Measurements from ENCODE around the gene SNPH.

- no peak for TF ChIP-seq CTCF (IDR thresholded peaks at IDR 0.05)
- no peak for TF ChIP-seq POLR2A (IDR thresholded peaks at IDR 0.05)
Observed at GRCh38 chr20:1332749-1333300, 66.7 kb downstream of the SNPH start.
